ENCODE data around the gene MFAP4.

- TF ChIP-seq CTCF (IDR thresholded peaks at IDR 0.05; ENCODE audit: poor library complexity), result no peak
- TF ChIP-seq EZH2 (IDR thresholded peaks at IDR 0.05; ENCODE audit: borderline replicate concordance), result no peak
Observed at GRCh38 chr17:19341211-19341631, 45.8 kb downstream of the MFAP4 start.
